ENCODE results near the gene SEMA4B. TPM values are rescaled to one million over a fixed set of nuclear protein-coding genes. Genes with fewer than 3 reads are reported as not detected.

SEMA4B gene
- total RNA-seq, 1 experiment from 2014 or later = 32.5 TPM

DNA sequence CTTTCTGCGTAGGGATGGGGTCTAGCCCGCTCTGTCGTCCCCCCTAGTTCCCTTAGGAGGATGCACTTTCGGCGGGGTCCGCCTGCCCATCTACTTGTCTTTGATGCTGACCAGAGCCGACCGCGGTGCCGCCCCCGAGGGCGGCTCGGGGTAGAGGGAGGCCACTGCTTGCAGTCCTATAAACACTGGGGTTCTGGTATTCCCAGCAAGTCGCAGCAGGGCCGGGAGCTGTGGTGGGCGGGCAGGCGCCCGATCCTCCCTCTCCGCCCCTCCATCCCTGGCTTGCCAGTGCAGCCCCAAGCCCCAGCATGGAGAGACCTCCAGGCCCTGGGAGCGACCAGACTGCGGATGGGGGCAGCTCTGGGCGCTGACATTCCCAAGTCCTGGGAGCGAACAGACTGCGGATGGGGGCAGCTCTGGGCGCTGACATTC is 830 bp downstream of the SEMA4B start:
- Histone ChIP-seq H4K8ac (replicated peaks; ENCODE audit: insufficient read length, low read depth, low read length) (no peak overlapping the region), H3T11ph (ENCODE audit: low read length) (no peak overlapping the region), H3K4me2 (ENCODE audit: insufficient read depth, insufficient read length, low read length) (peak overlapping the region; percentile 45), H3K14ac (ENCODE audit: insufficient read depth, low read length) (peak overlapping the region; percentile 70), H3K56ac (ENCODE audit: insufficient read length, low read depth, low read length) (no peak overlapping the region), H3K18ac (ENCODE audit: insufficient read length, low read depth, low read length) (peak overlapping the region; percentile 46), H3K79me2 (ENCODE audit: insufficient read depth, low read length) (peaks cover 3% of the 10 kb centered on the region; the same call in 1 of the 2 replicates), H3K4me1 (ENCODE audit: insufficient read depth, low read length) (peaks cover 6% of the 10 kb centered on the region; the same call in 1 of the 2 replicates), H2BK20ac (ENCODE audit: low read depth, low read length, poor library complexity, severe bottlenecking) (no peak overlapping the region), H3K23ac (ENCODE audit: insufficient read length, low read depth, low read length) (no peak overlapping the region), H3K23me2 (ENCODE audit: insufficient read length, low read depth, low read length, poor library complexity, severe bottlenecking) (peaks cover 13% of the 10 kb centered on the region), H3K79me1 (ENCODE audit: insufficient read depth, low read depth, low read length, poor library complexity, severe bottlenecking) (peaks cover 13% of the 10 kb centered on the region), H3K4ac (ENCODE audit: low read depth, low read length) (no peak overlapping the region), H2AK5ac (ENCODE audit: insufficient read length, low read length) (no peak overlapping the region), H2BK15ac (ENCODE audit: low read depth, low read length) (no peak overlapping the region), H2BK5ac (ENCODE audit: insufficient read length, low read length) (no peak overlapping the region), H3K9ac (ENCODE audit: extremely low read depth, insufficient read length, low read length) (peak overlapping the region; percentile 74), H4K20me1 (ENCODE audit: control insufficient read depth, insufficient read depth, insufficient read length) (no peaks in the 10 kb centered on the region), H3K9me3 (ENCODE audit: control insufficient read depth, low read depth, low read length) (no peaks in the 10 kb centered on the region), H4K5ac (ENCODE audit: insufficient read length, low read depth, low read length) (no peak overlapping the region), H2BK120ac (ENCODE audit: low read depth, low read length, poor library complexity, severe bottlenecking) (no peak overlapping the region), H3K27ac (ENCODE audit: insufficient read length, low read depth, low read length) (no peak overlapping the region), H3K27me3 (ENCODE audit: insufficient read depth, low read length) (no peaks in the 10 kb centered on the region; the same call in 1 of the 2 replicates), H2AFZ (ENCODE audit: low read length) (no peak overlapping the region), H4K91ac (ENCODE audit: insufficient read length, low read depth, low read length) (no peak overlapping the region), H2BK12ac (ENCODE audit: insufficient read length, low read depth, low read length) (no peak overlapping the region)
- peaks cover 4% of the 10 kb centered on the region for H3K27me3 Mint-ChIP-seq (ENCODE audit: low read depth)
- DNase-seq = no peak
- no CpG with 5 or more reads among the region's 25 CpGs for WGBS (ENCODE audit: extremely low coverage, insufficient read length, low lambda C conversion rate)
- H3K9me3 Mint-ChIP-seq = no peaks in the 10 kb centered on the region
- peak overlapping the region; percentile 79 to 90 for H3K4me3 Mint-ChIP-seq
- TF ChIP-seq, protein P1, sequence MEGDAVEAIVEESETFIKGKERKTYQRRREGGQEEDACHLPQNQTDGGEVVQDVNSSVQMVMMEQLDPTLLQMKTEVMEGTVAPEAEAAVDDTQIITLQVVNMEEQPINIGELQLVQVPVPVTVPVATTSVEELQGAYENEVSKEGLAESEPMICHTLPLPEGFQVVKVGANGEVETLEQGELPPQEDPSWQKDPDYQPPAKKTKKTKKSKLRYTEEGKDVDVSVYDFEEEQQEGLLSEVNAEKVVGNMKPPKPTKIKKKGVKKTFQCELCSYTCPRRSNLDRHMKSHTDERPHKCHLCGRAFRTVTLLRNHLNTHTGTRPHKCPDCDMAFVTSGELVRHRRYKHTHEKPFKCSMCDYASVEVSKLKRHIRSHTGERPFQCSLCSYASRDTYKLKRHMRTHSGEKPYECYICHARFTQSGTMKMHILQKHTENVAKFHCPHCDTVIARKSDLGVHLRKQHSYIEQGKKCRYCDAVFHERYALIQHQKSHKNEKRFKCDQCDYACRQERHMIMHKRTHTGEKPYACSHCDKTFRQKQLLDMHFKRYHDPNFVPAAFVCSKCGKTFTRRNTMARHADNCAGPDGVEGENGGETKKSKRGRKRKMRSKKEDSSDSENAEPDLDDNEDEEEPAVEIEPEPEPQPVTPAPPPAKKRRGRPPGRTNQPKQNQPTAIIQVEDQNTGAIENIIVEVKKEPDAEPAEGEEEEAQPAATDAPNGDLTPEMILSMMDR (conservative IDR thresholded peaks at IDR 0.05) = no peak
- H3K4me1 Mint-ChIP-seq = peaks cover 22 to 23% of the 10 kb centered on the region in 2 experiments
- H3K36me3 Mint-ChIP-seq (ENCODE audit: insufficient read depth in 1 of 3, low read depth in 3 of 3) = peaks cover 4 to 9% (median 5%) of the 10 kb centered on the region in 3 experiments; a peak in 4 of 7 replicates
- no peak overlapping the region for H3K27ac Mint-ChIP-seq

All from H9 (cell line).